A673 (cell line): ENCODE data around the gene B9D2.

Source experiments
- CTCF ChIP-seq: fragments of 300-800, 200-600 bp; sonication (generic); conservative IDR thresholded peaks from 2 replicates; pipeline ENCODE4 v1.5.1; 2017; ENCODE audit warnings: low read depth, mild to moderate bottlenecking, antibody characterized with exemption, low read length, moderate library complexity, mixed read lengths
- EZH2 ChIP-seq: fragments of 200-600 bp; sonication (generic); IDR thresholded peaks from 2 replicates; pipeline ENCODE4 v1.6.1; 2017; ENCODE audit warnings: borderline replicate concordance, low read depth, mild to moderate bottlenecking, mixed read lengths, antibody characterized with exemption, low read length; ENCODE audit not compliant: poor library complexity, severe bottlenecking

DNA sequence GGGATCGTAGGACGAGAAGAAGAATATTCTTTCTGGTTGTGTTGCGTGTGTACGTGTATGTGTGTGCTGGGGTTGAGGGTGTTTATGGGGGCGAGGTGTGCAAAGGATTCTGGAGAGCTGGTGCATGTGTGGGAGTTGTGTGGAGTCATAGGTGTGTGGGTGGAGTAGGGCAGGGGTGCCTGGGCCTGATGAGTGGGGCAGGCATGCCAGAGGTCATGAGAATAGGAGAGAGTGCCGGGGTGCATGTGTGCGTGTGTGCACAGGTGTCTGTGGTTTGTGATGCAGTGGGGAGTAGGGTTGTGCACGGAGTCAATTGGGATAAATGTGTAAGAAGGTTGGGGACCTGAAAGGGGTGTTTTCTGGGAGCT lies 13.0 kb upstream of the B9D2 start:
- no peak for TF ChIP-seq CTCF
- no peak for TF ChIP-seq EZH2
